Measurements from ENCODE around the gene SDF2L1. TPM values are rescaled to one million over a fixed set of nuclear protein-coding genes. Genes with fewer than 3 reads are reported as not detected.
"Not testable (repeated sequence)": the region's sequence is repeated elsewhere in the genome, so short reads cannot be mapped to it uniquely, and the experiment has no call there.

SDF2L1 gene
- total RNA-seq, 1 donor, result 22.0 TPM

- no peak for DNase-seq (ENCODE audit: low read depth)
- TF ChIP-seq, protein P1, sequence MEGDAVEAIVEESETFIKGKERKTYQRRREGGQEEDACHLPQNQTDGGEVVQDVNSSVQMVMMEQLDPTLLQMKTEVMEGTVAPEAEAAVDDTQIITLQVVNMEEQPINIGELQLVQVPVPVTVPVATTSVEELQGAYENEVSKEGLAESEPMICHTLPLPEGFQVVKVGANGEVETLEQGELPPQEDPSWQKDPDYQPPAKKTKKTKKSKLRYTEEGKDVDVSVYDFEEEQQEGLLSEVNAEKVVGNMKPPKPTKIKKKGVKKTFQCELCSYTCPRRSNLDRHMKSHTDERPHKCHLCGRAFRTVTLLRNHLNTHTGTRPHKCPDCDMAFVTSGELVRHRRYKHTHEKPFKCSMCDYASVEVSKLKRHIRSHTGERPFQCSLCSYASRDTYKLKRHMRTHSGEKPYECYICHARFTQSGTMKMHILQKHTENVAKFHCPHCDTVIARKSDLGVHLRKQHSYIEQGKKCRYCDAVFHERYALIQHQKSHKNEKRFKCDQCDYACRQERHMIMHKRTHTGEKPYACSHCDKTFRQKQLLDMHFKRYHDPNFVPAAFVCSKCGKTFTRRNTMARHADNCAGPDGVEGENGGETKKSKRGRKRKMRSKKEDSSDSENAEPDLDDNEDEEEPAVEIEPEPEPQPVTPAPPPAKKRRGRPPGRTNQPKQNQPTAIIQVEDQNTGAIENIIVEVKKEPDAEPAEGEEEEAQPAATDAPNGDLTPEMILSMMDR (IDR thresholded peaks at IDR 0.05; ENCODE audit: insufficient read depth, low read depth, low read length), result no peak
- H3K4me3 ChIP-seq (ENCODE audit: low read depth, low read length), result no peak overlapping the region
These were observed 42.8 kb upstream of the SDF2L1 start for GRCh38 chr22:21599053-21599893.

GRCh38 chr22:21602579-21602978 is 39.5 kb upstream of the SDF2L1 start:
- TF ChIP-seq, protein P1 (IDR thresholded peaks at IDR 0.05; ENCODE audit: insufficient read depth, low read depth, low read length), result no peak
- no peak overlapping the region for H3K4me3 ChIP-seq (ENCODE audit: low read depth, low read length)
- no peak for DNase-seq (ENCODE audit: low read depth)

- no peak overlapping the region for H3K4me3 ChIP-seq (ENCODE audit: low read depth, low read length)
- DNase-seq (ENCODE audit: low read depth), result no peak
- TF ChIP-seq, protein P1 (IDR thresholded peaks at IDR 0.05; ENCODE audit: insufficient read depth, low read depth, low read length), result no peak
These were observed 38.1 kb upstream of the SDF2L1 start for GRCh38 chr22:21603973-21604372.

DNA sequence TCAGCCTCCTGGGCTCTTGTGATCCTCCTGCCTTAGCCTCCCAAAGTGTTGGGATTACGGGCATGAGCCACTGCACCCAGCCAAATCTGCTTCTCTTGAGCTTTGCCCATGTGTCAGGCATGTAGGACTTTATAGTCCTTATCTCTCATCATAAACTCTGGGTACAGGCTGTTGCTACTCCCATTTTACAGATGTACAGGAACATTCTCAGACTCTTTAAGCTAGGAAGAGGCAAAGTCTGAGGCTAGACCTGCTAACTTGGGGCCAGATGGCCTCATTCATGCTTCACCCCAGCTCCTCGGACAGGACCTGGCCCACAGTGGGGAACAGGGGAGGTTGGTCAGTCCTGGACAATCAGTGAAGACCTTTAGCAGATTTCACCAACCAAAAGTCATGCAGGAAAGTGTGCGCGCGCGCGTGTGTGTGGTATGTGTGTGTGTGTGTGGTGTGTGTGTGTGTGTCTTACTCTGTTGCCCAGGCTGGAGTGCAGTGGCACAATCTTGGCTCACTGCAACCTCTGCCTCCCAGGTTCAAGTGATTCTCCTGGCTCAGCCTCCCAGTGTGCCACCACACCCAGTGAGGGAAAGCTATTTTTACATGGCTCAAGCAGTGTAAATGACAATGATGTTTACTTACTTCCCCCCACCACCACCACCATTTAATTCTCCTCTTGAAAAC is 36.1 kb upstream of the SDF2L1 start:
- TF ChIP-seq, protein P1 (IDR thresholded peaks at IDR 0.05; ENCODE audit: insufficient read depth, low read depth, low read length), result no peak
- DNase-seq (ENCODE audit: low read depth), result no peak
- no peak overlapping the region for H3K4me3 ChIP-seq (ENCODE audit: low read depth, low read length)

- no peak for DNase-seq (ENCODE audit: low read depth)
- TF ChIP-seq, protein P1 (IDR thresholded peaks at IDR 0.05; ENCODE audit: insufficient read depth, low read depth, low read length), result no peak
- H3K4me3 ChIP-seq (ENCODE audit: low read depth, low read length), result no peak overlapping the region
These were observed 35.3 kb upstream of the SDF2L1 start for GRCh38 chr22:21606775-21607174.

GRCh38 chr22:21609556-21610157 is 32.4 kb upstream of the SDF2L1 start:
- H3K4me3 ChIP-seq (ENCODE audit: low read depth, low read length); DNase-seq (ENCODE audit: low read depth): not testable (repeated sequence)
